Caki2 (cell line): Measurements from ENCODE around the gene LMCD1. TPM values are rescaled to one million over a fixed set of nuclear protein-coding genes. Genes with fewer than 3 reads are reported as not detected.

Experiments used
- DNase-seq: peaks from one replicate; pipeline ENCODE4 v3.0.0-alpha.2; 2015; ENCODE audit warnings: low read depth
- in situ Hi-C: cut with HindIII; loops from 2 replicates; pipeline ENCODE4 v1.10.0; 2016; ENCODE audit warnings: low sequenced_read_pairs, low pct_unique_long_range_greater_than_20kb, mixed read lengths
- total RNA-seq: library from RNA; depleted of rRNA; stranded (reverse); fragments of >200 nt; shearing (Covaris generic); gene quantifications from 2 replicates; pipeline ENCODE4 v1.2.3, GENCODE V29; 2014; ENCODE audit warnings: low replicate concordance

LMCD1 gene
- total RNA-seq, 1 experiment from 2014 or later: 50.1 TPM

GRCh38 chr3:8548502-8549275 lies 47.1 kb downstream of the LMCD1 start:
- in situ Hi-C loops: no loop called here

GRCh38 chr3:8549354-8549753 lies 47.7 kb downstream of the LMCD1 start:
- no peak for DNase-seq
- in situ Hi-C loops: no loop called here

More at GRCh38 chr3:8548502-8549275, 47.1 kb downstream of the LMCD1 start:
- no peak for DNase-seq

- in situ Hi-C loops: no loop called here
- DNase-seq: no peak
These were observed 49.0 kb downstream of the LMCD1 start for GRCh38 chr3:8550611-8551010.

- no peak for DNase-seq
- in situ Hi-C loops: no loop called here
These were observed 50.7 kb downstream of the LMCD1 start for GRCh38 chr3:8552223-8552762.

- in situ Hi-C loops: no loop called here
- DNase-seq: no peak
These were observed 51.8 kb downstream of the LMCD1 start for GRCh38 chr3:8553405-8553804.

GRCh38 chr3:8554696-8555095 lies 53.1 kb downstream of the LMCD1 start:
- no peak for DNase-seq
- in situ Hi-C loops: no loop called here

- in situ Hi-C loops: no loop called here
- DNase-seq: no peak
These were observed 53.6 kb downstream of the LMCD1 start for GRCh38 chr3:8555113-8555661.

GRCh38 chr3:8555725-8556472 lies 54.3 kb downstream of the LMCD1 start:
- in situ Hi-C loops: no loop called here
- DNase-seq: no peak

- in situ Hi-C loops: no loop called here
- DNase-seq: no peak
These were observed 54.8 kb downstream of the LMCD1 start for GRCh38 chr3:8556473-8556869.

- DNase-seq: no peak
- in situ Hi-C loops: no loop called here
These were observed 55.7 kb downstream of the LMCD1 start for GRCh38 chr3:8557298-8557697.

GRCh38 chr3:8558645-8559044 lies 57.0 kb downstream of the LMCD1 start:
- no peak for DNase-seq
- in situ Hi-C loops: no loop called here

- DNase-seq: no peak
- in situ Hi-C loops: no loop called here
These were observed 57.7 kb downstream of the LMCD1 start for GRCh38 chr3:8559351-8559750.

GRCh38 chr3:8560366-8561007 lies 58.9 kb downstream of the LMCD1 start:
- no peak for DNase-seq
- in situ Hi-C loops: no loop called here

GRCh38 chr3:8561370-8561769 lies 59.7 kb downstream of the LMCD1 start:
- no peak for DNase-seq
- in situ Hi-C loops: no loop called here

GRCh38 chr3:8562081-8562595 lies 60.5 kb downstream of the LMCD1 start:
- in situ Hi-C loops: no loop called here
- no peak for DNase-seq

GRCh38 chr3:8563146-8563545 lies 61.5 kb downstream of the LMCD1 start:
- no peak for DNase-seq

GRCh38 chr3:8563597-8563996 lies 62.0 kb downstream of the LMCD1 start:
- no peak for DNase-seq
- in situ Hi-C loops: no loop called here

More at GRCh38 chr3:8563146-8563545, 61.5 kb downstream of the LMCD1 start:
- in situ Hi-C loops: no loop called here

- DNase-seq: no peak
- in situ Hi-C loops: no loop called here
These were observed 63.8 kb downstream of the LMCD1 start for GRCh38 chr3:8565376-8565775.
